ENCODE data around the gene FAM83B.

DNA sequence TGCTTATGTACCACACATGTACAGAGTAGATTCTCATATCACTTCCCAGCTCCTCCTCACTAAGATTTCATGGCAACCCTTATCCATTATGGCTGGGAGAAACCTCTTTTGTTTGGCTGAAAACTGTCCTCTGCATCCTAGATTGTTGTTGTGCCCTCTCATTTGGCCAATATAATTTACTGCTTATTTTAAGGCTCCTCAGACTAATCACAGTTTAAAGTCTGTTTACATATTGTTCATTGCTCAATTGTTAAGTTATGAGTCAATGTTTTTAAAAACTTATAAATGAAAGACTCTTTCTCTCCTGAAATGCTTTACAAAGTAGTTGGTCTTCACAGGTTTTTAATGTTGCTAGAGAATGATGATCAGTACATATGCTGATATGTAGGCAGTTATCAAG, 57.3 kb downstream of the FAM83B start:
- TF ChIP-seq, protein P1, sequence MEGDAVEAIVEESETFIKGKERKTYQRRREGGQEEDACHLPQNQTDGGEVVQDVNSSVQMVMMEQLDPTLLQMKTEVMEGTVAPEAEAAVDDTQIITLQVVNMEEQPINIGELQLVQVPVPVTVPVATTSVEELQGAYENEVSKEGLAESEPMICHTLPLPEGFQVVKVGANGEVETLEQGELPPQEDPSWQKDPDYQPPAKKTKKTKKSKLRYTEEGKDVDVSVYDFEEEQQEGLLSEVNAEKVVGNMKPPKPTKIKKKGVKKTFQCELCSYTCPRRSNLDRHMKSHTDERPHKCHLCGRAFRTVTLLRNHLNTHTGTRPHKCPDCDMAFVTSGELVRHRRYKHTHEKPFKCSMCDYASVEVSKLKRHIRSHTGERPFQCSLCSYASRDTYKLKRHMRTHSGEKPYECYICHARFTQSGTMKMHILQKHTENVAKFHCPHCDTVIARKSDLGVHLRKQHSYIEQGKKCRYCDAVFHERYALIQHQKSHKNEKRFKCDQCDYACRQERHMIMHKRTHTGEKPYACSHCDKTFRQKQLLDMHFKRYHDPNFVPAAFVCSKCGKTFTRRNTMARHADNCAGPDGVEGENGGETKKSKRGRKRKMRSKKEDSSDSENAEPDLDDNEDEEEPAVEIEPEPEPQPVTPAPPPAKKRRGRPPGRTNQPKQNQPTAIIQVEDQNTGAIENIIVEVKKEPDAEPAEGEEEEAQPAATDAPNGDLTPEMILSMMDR (IDR thresholded peaks at IDR 0.05) = no peak
- TF ChIP-seq RXRA (IDR thresholded peaks at IDR 0.05; ENCODE audit: borderline replicate concordance, low read depth) (no peak), RFX5 (IDR thresholded peaks at IDR 0.05; ENCODE audit: low read length) (no peak)

All from SK-N-SH (cell line).